Neuron (in vitro differentiated cells): Measurements from ENCODE around the gene SEMA3A.
"Not testable (repeated sequence)": the region's sequence is repeated elsewhere in the genome, so short reads cannot be mapped to it uniquely, and the experiment has no call there.

Source experiments
- H2AFZ ChIP-seq: one replicate; pipeline ENCODE4 v1.6.1; 2013; ENCODE audit warnings: low read depth, mild to moderate bottlenecking, inconsistent platforms, low read length, moderate library complexity
- H3K27me3 ChIP-seq: one replicate; pipeline ENCODE4 v1.6.1; 2013; ENCODE audit warnings: low read length; ENCODE audit not compliant: insufficient read depth
- H3K36me3 ChIP-seq: one replicate; pipeline ENCODE4 v1.6.1; 2013; ENCODE audit warnings: low read length; ENCODE audit not compliant: insufficient read depth
- H3K4me1 ChIP-seq: one replicate; pipeline ENCODE4 v1.6.1; 2013; ENCODE audit warnings: low read length; ENCODE audit not compliant: insufficient read depth
- H3K4me3 ChIP-seq: 2 replicates; pipeline ENCODE4 v1.5.1; 2013; ENCODE audit warnings: mild to moderate bottlenecking, low read length, moderate library complexity
- H3K9me3 ChIP-seq: one replicate; pipeline ENCODE4 v1.6.1; 2013; ENCODE audit warnings: low read length

SEMA3A gene

GRCh38 chr7:84194484-84195271 lies at the start of gene SEMA3A:
TSS of gene SEMA3A (minus strand) at chr7:84194789. CDS start at chr7:84194586, 203 bp downstream.
- Histone ChIP-seq H2AFZ (peak within 1 kb of the TSS; percentile 92), H3K27me3 (no peaks in the 10 kb centered on the region), H3K9me3 (no peaks in the 10 kb centered on the region), H3K4me1 (peaks cover 29% of the 10 kb centered on the region), H3K4me3 (peak within 1 kb of the TSS; percentile 99), H3K36me3 (no peaks in the 10 kb centered on the region)

DNA sequence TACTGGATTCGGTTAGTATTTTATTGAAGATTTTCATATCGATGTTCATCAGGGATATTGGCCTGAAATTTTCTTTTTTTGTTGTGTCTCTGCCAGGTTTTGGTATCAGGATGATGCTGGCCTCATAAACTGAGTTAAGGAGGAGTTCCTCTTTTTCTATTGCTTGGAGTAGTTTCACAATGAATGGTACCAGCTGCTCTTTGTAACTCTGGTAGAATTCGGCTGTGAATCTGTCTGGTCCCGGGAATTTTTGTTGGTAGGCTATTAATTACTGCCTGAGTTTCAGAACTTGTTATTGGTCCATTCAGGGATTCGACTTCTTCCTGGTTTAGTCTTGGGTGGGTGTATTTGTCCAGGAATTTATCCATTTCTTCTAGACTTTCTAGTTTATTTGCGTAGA lies 48.4 kb upstream of the SEMA3A start:
- H3K27me3 ChIP-seq, H3K4me3 ChIP-seq, H2AFZ ChIP-seq, H3K36me3 ChIP-seq, H3K9me3 ChIP-seq, H3K4me1 ChIP-seq: not testable (repeated sequence)

DNA sequence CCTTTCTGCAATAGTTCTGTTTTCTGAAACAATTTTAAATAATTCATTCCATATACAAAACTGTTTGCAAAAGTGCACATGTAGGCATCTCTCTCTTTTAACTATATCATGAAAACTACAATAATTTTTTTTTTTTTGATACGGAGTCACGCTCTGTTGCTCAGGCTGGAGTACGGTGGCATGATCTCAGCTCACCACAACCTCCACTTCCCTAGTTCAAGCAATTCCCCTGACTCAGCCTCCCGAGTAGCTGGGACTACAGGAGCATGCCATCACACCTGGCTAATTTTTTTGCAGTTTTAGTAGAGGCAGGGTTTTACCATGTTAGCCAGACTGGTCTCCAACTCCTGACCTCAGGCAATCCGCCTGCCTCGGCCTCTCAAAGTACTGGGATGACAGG lies 44.0 kb upstream of the SEMA3A start:
- no peaks in the 10 kb centered on the region for H3K36me3 ChIP-seq
- no peak overlapping the region for H3K4me3 ChIP-seq
- no peaks in the 10 kb centered on the region for H3K9me3 ChIP-seq
- no peaks in the 10 kb centered on the region for H3K4me1 ChIP-seq
- no peak overlapping the region for H2AFZ ChIP-seq
- no peaks in the 10 kb centered on the region for H3K27me3 ChIP-seq

DNA sequence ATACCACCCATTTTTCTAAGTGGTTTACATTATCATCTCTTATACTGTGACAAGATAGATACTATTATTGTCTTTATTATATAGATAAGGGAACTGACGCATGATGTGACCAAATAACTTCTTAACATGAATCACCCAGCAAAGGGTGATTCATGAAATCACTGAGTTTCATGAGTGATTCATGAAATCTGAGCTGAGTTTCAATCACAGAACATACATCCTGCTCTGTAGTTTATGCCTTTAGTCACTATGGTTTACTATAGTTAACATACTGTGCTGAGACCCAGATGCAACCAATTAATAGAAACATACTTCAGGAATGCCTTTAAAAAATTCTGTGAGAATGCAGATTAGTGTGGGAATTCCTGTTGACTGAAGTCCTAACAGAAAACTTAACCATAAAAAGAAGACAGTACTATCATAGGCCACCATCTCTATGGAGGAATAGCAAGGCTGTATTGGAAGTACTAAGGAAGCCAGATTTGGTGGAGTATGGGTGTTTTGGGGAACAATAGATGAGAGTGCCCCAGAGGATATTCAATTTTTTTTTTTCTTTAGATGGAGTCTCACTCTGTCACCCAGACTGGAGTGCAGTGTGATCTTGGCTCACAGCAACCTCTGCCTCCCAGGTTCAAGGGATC lies 43.1 kb upstream of the SEMA3A start:
- no peak overlapping the region for H3K4me3 ChIP-seq
- no peaks in the 10 kb centered on the region for H3K9me3 ChIP-seq
- no peaks in the 10 kb centered on the region for H3K27me3 ChIP-seq
- no peak overlapping the region for H2AFZ ChIP-seq
- no peaks in the 10 kb centered on the region for H3K36me3 ChIP-seq
- H3K4me1 ChIP-seq: no peaks in the 10 kb centered on the region

GRCh38 chr7:84236398-84236797 lies 41.8 kb upstream of the SEMA3A start:
- no peak overlapping the region for H2AFZ ChIP-seq
- no peak overlapping the region for H3K4me3 ChIP-seq
- no peaks in the 10 kb centered on the region for H3K36me3 ChIP-seq
- no peaks in the 10 kb centered on the region for H3K9me3 ChIP-seq
- H3K27me3 ChIP-seq: no peaks in the 10 kb centered on the region
- H3K4me1 ChIP-seq: no peaks in the 10 kb centered on the region

DNA sequence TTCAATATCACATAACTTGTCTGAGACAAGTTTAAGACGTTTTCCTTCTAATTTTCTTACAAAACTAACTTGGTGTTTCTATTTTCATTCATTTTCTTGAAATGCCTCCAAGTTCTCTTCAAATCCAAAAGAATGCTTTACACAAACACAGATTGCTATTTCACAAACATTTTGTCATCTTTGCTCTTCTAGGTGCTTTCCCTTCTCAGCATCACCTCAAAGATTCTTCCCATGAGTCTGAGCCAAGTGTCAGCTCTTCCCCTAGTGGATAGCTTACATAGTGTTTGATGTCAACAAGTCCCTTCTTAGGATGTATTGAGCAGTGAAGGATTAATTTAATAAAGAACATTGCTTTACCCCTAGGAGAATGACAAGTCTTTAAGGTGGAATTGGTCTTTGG lies 38.1 kb upstream of the SEMA3A start:
- H3K9me3 ChIP-seq: no peaks in the 10 kb centered on the region
- no peaks in the 10 kb centered on the region for H3K36me3 ChIP-seq
- H2AFZ ChIP-seq: peak overlapping the region; percentile 34
- H3K4me3 ChIP-seq: no peak overlapping the region
- no peaks in the 10 kb centered on the region for H3K27me3 ChIP-seq
- no peaks in the 10 kb centered on the region for H3K4me1 ChIP-seq

- Histone ChIP-seq H2AFZ (no peak overlapping the region), H3K9me3 (no peaks in the 10 kb centered on the region), H3K4me1 (no peaks in the 10 kb centered on the region), H3K36me3 (no peaks in the 10 kb centered on the region), H3K4me3 (no peak overlapping the region), H3K27me3 (no peaks in the 10 kb centered on the region)
Measured at GRCh38 chr7:84231157-84231556, 36.6 kb upstream of the SEMA3A start.

- Histone ChIP-seq H3K27me3 (no peaks in the 10 kb centered on the region), H3K4me3 (no peak overlapping the region), H3K36me3 (no peaks in the 10 kb centered on the region), H3K9me3 (no peaks in the 10 kb centered on the region), H2AFZ (no peak overlapping the region), H3K4me1 (no peaks in the 10 kb centered on the region)
Measured at GRCh38 chr7:84230491-84230890, 35.9 kb upstream of the SEMA3A start.

- Histone ChIP-seq H3K36me3 (no peaks in the 10 kb centered on the region), H3K4me3 (no peak overlapping the region), H3K9me3 (no peaks in the 10 kb centered on the region), H3K27me3 (no peaks in the 10 kb centered on the region), H3K4me1 (no peaks in the 10 kb centered on the region), H2AFZ (no peak overlapping the region)
Measured at GRCh38 chr7:84228526-84228925, 33.9 kb upstream of the SEMA3A start.

DNA sequence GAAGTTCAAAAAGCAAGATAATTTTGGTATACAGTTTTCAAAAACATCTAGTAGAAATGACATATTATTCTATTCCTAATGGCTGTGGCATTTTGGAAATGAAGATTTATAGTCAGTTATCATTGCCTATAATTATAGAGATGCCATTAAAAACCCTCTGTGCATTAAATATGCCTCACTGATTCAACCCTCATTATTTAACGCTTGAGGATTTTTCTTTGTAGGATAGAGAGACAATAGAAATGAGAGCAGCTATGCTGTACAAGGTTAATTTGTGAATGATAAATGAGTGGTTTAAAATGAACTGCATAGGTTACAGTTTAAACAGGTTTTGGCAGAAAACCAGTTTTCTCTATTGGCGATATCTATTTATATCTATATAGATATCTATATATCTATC lies 32.2 kb upstream of the SEMA3A start:
- H2AFZ ChIP-seq: no peak overlapping the region
- no peaks in the 10 kb centered on the region for H3K4me1 ChIP-seq
- H3K4me3 ChIP-seq: no peak overlapping the region
- no peaks in the 10 kb centered on the region for H3K27me3 ChIP-seq
- no peaks in the 10 kb centered on the region for H3K36me3 ChIP-seq
- H3K9me3 ChIP-seq: no peaks in the 10 kb centered on the region

DNA sequence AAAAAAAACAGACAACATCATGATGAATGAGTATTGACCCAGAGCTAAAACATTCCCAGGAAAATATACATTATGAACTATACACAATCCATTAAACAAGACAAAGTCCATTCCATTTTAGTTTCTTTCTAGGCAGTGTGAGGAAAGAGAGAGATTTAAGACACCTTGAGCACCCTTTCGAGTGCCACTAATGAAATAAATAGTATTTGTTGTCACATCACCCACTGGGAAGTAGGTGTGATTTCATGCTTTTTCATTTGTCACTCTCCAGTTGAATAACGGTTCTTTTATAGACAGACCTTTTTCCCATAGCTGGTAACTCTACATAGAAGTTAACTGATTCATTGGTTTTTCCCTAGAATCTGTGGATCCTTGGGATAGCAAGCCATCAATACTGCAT lies 29.9 kb upstream of the SEMA3A start:
- no peaks in the 10 kb centered on the region for H3K27me3 ChIP-seq
- H2AFZ ChIP-seq: no peak overlapping the region
- H3K36me3 ChIP-seq: no peaks in the 10 kb centered on the region
- no peaks in the 10 kb centered on the region for H3K4me1 ChIP-seq
- H3K9me3 ChIP-seq: no peaks in the 10 kb centered on the region
- no peak overlapping the region for H3K4me3 ChIP-seq

DNA sequence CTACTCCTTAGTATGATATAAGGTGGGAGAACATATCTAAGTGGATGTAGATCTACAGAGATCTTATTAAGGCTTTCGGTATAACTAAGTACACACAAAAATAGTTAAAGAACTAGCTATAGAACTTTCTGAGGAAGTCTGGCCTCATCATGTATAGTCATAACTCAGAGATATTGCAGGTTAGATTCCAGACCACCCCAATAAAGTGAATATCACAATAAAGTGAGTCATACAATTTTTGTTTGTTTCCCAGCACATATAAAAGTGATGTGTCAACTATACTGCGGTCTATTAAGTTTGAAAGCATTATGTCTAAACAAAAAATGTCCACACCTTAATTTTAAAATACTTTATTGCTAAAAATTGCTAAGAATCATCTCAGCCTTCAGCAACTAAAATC lies 24.7 kb upstream of the SEMA3A start:
- Histone ChIP-seq H3K4me3 (no peak overlapping the region), H3K36me3 (no peaks in the 10 kb centered on the region), H2AFZ (no peak overlapping the region), H3K9me3 (no peaks in the 10 kb centered on the region), H3K27me3 (no peaks in the 10 kb centered on the region), H3K4me1 (peaks cover 13% of the 10 kb centered on the region)

DNA sequence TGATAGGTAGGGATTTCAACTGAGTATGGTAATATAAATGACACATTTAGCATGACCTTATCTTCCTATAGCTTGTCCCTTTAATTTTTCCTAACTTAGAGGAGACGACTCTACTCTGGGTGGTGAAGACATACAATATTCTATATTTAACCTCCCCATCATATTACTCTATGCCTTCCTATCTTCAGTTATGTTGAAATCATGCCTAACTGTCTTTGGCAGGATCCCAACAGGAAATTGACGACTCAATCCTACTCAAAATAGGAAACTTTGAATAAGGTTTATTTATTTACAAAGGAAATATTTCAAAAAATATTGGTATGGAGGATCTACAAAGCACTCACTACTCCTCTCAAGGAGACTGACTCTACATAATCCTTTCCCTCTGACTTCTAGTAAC lies 24.1 kb upstream of the SEMA3A start:
- Histone ChIP-seq H3K4me3 (no peak overlapping the region), H3K4me1 (peaks cover 13% of the 10 kb centered on the region), H2AFZ (no peak overlapping the region), H3K27me3 (no peaks in the 10 kb centered on the region), H3K9me3 (no peaks in the 10 kb centered on the region), H3K36me3 (no peaks in the 10 kb centered on the region)

DNA sequence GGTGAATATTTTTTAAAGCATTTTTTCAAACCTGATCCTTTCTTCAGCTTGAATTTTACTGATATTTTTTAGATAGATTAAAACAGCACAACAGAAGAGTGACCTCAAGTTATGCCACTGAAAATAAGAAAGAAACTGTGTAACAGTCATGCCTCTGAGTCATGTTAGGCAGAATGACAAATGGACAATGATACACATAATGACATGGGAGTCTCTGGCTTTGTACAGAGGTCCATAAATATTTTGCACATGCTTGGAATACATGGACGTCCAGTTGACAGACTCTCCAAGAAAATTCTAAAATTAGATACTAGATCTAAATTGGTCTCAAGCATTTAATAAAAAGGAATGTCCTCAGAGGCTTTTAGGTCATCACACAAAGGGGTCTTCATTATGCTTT lies 21.9 kb upstream of the SEMA3A start:
- H2AFZ ChIP-seq: no peak overlapping the region
- no peaks in the 10 kb centered on the region for H3K36me3 ChIP-seq
- H3K9me3 ChIP-seq: no peaks in the 10 kb centered on the region
- no peak overlapping the region for H3K4me3 ChIP-seq
- peaks cover 13% of the 10 kb centered on the region for H3K4me1 ChIP-seq
- H3K27me3 ChIP-seq: no peaks in the 10 kb centered on the region
